Colonic mucosa (tissue), 4 donors: Measurements from ENCODE around the gene NUAK1. TPM values are rescaled to one million over a fixed set of nuclear protein-coding genes. Genes with fewer than 3 reads are reported as not detected.
A peak's percentile ranks its signal among the peaks of the same experiment; 100 is the strongest.

Source experiments
- DNase-seq: peaks from one replicate; pipeline ENCODE4 v3.0.0-alpha.2; 2020
- H3K27ac ChIP-seq: fragments of 200-600 bp; one replicate; pipeline ENCODE4 v1.8.0; 2021
- H3K27me3 ChIP-seq: fragments of 200-600 bp; one replicate; pipeline ENCODE4 v1.8.0; 2021
- H3K36me3 ChIP-seq: fragments of 200-600 bp; one replicate; pipeline ENCODE4 v1.8.0; 2021
- H3K4me1 ChIP-seq: fragments of 200-600 bp; one replicate; pipeline ENCODE4 v1.8.0; 2021; ENCODE audit warnings: mild to moderate bottlenecking
- H3K4me3 ChIP-seq: fragments of 200-600 bp; one replicate; pipeline ENCODE4 v1.8.0; 2021
- H3K9ac ChIP-seq, 2 donors: one replicate each; pipeline ENCODE4 v1.7.0; 2013; ENCODE audit warnings: control low read depth in 2 of 2, low read depth in 2 of 2, low read length in 2 of 2
- H3K9me3 ChIP-seq: fragments of 200-600 bp; one replicate; pipeline ENCODE4 v1.8.0; 2021
- CTCF ChIP-seq: fragments of 200-600 bp; IDR thresholded peaks from one replicate; pipeline ENCODE4 v1.8.0; 2022; ENCODE audit warnings: antibody characterized with exemption, mild to moderate bottlenecking
- intact Hi-C: fragments of 100-400 bp; cut with DNase I; formaldehyde crosslinking; loops from one replicate; pipeline ENCODE4 v1.14.1; 2022
- total RNA-seq, 2 donors: library from RNA; stranded (reverse); fragmentation: NEBNext Ultra II Directional in 1 of 2; extraction: Animal tissue kit (Norgen Biotek cat#: 25700) in 1 of 2; gene quantifications; one replicate each; pipeline ENCODE4 v1.2.1, GENCODE V29; 2021
- donor health status: healthy.
- donor health status: DM: no; HTN: no; CAD: no.
- donor health status: DM: no; HTN: no; CAD: no.

Gene NUAK1
- total RNA-seq, 2 donors from 2014 or later, result 2.2 to 3.7 TPM

GRCh38 chr12:106090591-106091445 is 47.9 kb downstream of the NUAK1 start:
- Histone ChIP-seq H3K4me3 (no peak overlapping the region), H3K9ac (no peak overlapping the region), H3K27me3 (no peaks in the 10 kb centered on the region), H3K4me1 (no peaks in the 10 kb centered on the region), H3K27ac (peak overlapping the region; percentile 28), H3K9me3 (no peaks in the 10 kb centered on the region), H3K36me3 (no peaks in the 10 kb centered on the region)
- no peak for DNase-seq
- TF ChIP-seq CTCF, result no peak
- intact Hi-C loops, result no loop called here

GRCh38 chr12:106089935-106090334 is 48.8 kb downstream of the NUAK1 start:
- Histone ChIP-seq H3K27ac (no peak overlapping the region), H3K4me1 (no peaks in the 10 kb centered on the region), H3K36me3 (no peaks in the 10 kb centered on the region), H3K9me3 (no peaks in the 10 kb centered on the region), H3K9ac (no peak overlapping the region), H3K27me3 (no peaks in the 10 kb centered on the region), H3K4me3 (no peak overlapping the region)
- TF ChIP-seq CTCF, result no peak
- intact Hi-C loops, result no loop called here
- DNase-seq, result no peak

- Histone ChIP-seq H3K36me3 (no peaks in the 10 kb centered on the region), H3K27ac (no peak overlapping the region), H3K4me3 (no peak overlapping the region), H3K27me3 (no peaks in the 10 kb centered on the region), H3K9me3 (no peaks in the 10 kb centered on the region), H3K9ac (no peak overlapping the region), H3K4me1 (no peaks in the 10 kb centered on the region)
- no peak for TF ChIP-seq CTCF
- DNase-seq, result no peak
- intact Hi-C loops, result no loop called here
Observed at GRCh38 chr12:106088811-106089485, 49.8 kb downstream of the NUAK1 start.

GRCh38 chr12:106088246-106088808 is 50.4 kb downstream of the NUAK1 start:
- Histone ChIP-seq H3K9ac (no peak overlapping the region), H3K4me3 (no peak overlapping the region), H3K27ac (no peak overlapping the region), H3K9me3 (no peaks in the 10 kb centered on the region), H3K4me1 (no peaks in the 10 kb centered on the region), H3K27me3 (no peaks in the 10 kb centered on the region), H3K36me3 (no peaks in the 10 kb centered on the region)
- intact Hi-C loops, result no loop called here
- no peak for TF ChIP-seq CTCF
- DNase-seq, result no peak

GRCh38 chr12:106086696-106087095 is 52.1 kb downstream of the NUAK1 start:
- H3K4me3 ChIP-seq, result no peak overlapping the region
- H3K9me3 ChIP-seq, result no peaks in the 10 kb centered on the region
- H3K27me3 ChIP-seq, result no peaks in the 10 kb centered on the region
- H3K9ac ChIP-seq, result no peak overlapping the region
- no peak overlapping the region for H3K27ac ChIP-seq
- no peak for DNase-seq
- no peaks in the 10 kb centered on the region for H3K4me1 ChIP-seq
- intact Hi-C loops, result no loop called here
- no peak for TF ChIP-seq CTCF
- no peaks in the 10 kb centered on the region for H3K36me3 ChIP-seq
